ENCODE results near the gene DMD.

DNA sequence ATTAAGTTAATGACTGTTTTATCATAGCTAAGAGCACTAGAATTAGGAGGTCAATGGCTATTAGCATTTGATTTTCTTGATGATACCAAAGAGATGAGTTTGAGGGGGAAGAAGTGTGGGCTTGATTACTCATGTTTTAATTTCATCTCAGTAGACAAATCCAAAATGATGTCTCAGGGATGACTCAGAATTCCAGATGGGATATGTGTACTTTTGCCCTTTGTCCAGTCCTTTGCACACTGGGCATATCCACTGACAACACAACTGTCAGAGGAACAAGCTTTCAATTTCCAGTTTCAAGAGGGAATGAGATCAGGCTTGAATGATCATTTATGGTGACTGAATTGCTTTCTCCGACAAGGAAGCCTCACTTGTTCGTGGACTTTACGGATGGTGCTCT, 1814.2 kb downstream of the DMD start:
- TF ChIP-seq, protein P1, sequence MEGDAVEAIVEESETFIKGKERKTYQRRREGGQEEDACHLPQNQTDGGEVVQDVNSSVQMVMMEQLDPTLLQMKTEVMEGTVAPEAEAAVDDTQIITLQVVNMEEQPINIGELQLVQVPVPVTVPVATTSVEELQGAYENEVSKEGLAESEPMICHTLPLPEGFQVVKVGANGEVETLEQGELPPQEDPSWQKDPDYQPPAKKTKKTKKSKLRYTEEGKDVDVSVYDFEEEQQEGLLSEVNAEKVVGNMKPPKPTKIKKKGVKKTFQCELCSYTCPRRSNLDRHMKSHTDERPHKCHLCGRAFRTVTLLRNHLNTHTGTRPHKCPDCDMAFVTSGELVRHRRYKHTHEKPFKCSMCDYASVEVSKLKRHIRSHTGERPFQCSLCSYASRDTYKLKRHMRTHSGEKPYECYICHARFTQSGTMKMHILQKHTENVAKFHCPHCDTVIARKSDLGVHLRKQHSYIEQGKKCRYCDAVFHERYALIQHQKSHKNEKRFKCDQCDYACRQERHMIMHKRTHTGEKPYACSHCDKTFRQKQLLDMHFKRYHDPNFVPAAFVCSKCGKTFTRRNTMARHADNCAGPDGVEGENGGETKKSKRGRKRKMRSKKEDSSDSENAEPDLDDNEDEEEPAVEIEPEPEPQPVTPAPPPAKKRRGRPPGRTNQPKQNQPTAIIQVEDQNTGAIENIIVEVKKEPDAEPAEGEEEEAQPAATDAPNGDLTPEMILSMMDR (conservative IDR thresholded peaks at IDR 0.05; ENCODE audit: low read length): no peak
- no peak for TF ChIP-seq EZH2phosphoT487 (IDR thresholded peaks at IDR 0.05; ENCODE audit: borderline replicate concordance)
